GM23338 (cell line): ENCODE data around the gene ZNF493.

Experiments used
- CTCF ChIP-seq, 2 experiments: fragments of 200-600 bp in 1 of 2; sonication (generic) in 1 of 2; conservative IDR thresholded peaks; 2 replicates each; pipeline versions ENCODE4 v1.5.1 to v1.6.1; 2016 to 2017; ENCODE audit warnings: antibody characterized with exemption in 2 of 2, low read depth in 2 of 2, mild to moderate bottlenecking in 2 of 2, moderate library complexity in 1 of 2
- ZNF331 ChIP-seq: fragments of 250-450 bp; sonication (Bioruptor Pico); IDR thresholded peaks from 2 replicates; pipeline ENCODE4 v1.5.0; 2020; ENCODE audit warnings: low read depth, mild to moderate bottlenecking, moderate library complexity

GRCh38 chr19:21422244-21422643 is 25.3 kb downstream of the ZNF493 start:
- TF ChIP-seq CTCF (conservative IDR thresholded peaks at IDR 0.05; ENCODE audit: low read depth in 2 of 2): no peak
- no peak for TF ChIP-seq ZNF331 (CRISPR knock-in tag)
